ENCODE results near the gene UNC13C.

UNC13C gene

GRCh38 chr15:54119051-54119450, 140.8 kb downstream of the UNC13C start:
- no peak overlapping the region for H3K4me3 ChIP-seq (replicated peaks; ENCODE audit: low read depth, low read length)
- no peaks in the 10 kb centered on the region; the same call in 1 of the 2 replicates for H3K27me3 ChIP-seq (replicated peaks; ENCODE audit: control insufficient read depth, insufficient read depth, low read length)
- H3K36me3 ChIP-seq (ENCODE audit: control insufficient read depth, insufficient read depth, low read length): no peaks in the 10 kb centered on the region
- no peak for TF ChIP-seq CTCF (IDR thresholded peaks at IDR 0.05; ENCODE audit: insufficient read depth, low read length, poor library complexity, severe bottlenecking)
- no peak for DNase-seq (ENCODE audit: extremely low read depth, insufficient read length)

GRCh38 chr15:54120949-54121463, 142.8 kb downstream of the UNC13C start:
- TF ChIP-seq CTCF (IDR thresholded peaks at IDR 0.05; ENCODE audit: insufficient read depth, low read length, poor library complexity, severe bottlenecking): no peak
- H3K27me3 ChIP-seq (replicated peaks; ENCODE audit: control insufficient read depth, insufficient read depth, low read length): no peaks in the 10 kb centered on the region; the same call in 1 of the 2 replicates
- DNase-seq (ENCODE audit: extremely low read depth, insufficient read length): no peak
- H3K36me3 ChIP-seq (ENCODE audit: control insufficient read depth, insufficient read depth, low read length): no peaks in the 10 kb centered on the region
- H3K4me3 ChIP-seq (replicated peaks; ENCODE audit: low read depth, low read length): no peak overlapping the region

DNA sequence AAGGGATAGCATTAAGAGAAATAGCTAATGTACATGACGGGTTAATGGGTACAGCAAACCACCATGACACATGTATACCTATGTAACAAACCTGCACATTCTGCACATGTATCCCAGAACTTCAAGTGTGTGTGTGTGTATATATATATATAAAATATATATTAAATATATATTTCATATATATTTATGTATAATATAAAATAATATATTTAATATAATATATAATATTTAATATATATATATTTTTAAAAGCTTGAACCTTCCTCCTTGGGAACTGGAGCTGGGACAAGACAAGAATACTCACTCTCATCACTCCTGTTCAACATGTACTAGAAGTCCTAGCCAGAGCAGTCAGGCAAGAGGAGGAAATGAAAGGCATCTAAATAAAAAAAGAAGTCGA, 149.3 kb downstream of the UNC13C start:
- Histone ChIP-seq H3K4me3 (replicated peaks; ENCODE audit: low read depth, low read length) (no peak overlapping the region), H3K36me3 (ENCODE audit: control insufficient read depth, insufficient read depth, low read length) (no peaks in the 10 kb centered on the region), H3K27me3 (replicated peaks; ENCODE audit: control insufficient read depth, insufficient read depth, low read length) (no peaks in the 10 kb centered on the region)
- TF ChIP-seq CTCF (IDR thresholded peaks at IDR 0.05; ENCODE audit: insufficient read depth, low read length, poor library complexity, severe bottlenecking): no peak
- no peak for DNase-seq (ENCODE audit: extremely low read depth, insufficient read length)

DNA sequence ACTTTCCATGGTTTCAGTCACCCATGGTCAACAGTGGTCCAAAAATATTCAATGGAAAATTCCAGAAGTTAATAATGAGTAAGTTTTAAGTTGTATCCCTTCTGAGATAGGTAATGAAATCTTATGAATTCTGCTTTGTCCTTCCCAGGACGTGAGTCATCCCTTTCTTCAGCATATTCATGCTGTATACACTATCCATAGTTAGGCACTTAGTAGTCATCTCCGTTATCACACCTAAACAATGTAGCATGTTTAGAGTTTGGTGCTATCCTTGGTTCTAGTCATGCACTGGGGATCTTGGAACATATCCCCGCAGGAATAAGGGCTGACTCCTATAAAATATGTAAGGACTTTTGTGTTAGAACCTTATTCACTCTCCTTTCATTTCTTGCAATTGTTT, 153.2 kb downstream of the UNC13C start:
- no peak overlapping the region for H3K4me3 ChIP-seq (replicated peaks; ENCODE audit: low read depth, low read length)
- no peaks in the 10 kb centered on the region for H3K36me3 ChIP-seq (ENCODE audit: control insufficient read depth, insufficient read depth, low read length)
- H3K27me3 ChIP-seq (replicated peaks; ENCODE audit: control insufficient read depth, insufficient read depth, low read length): no peaks in the 10 kb centered on the region
- no peak for DNase-seq (ENCODE audit: extremely low read depth, insufficient read length)
- TF ChIP-seq CTCF (IDR thresholded peaks at IDR 0.05; ENCODE audit: insufficient read depth, low read length, poor library complexity, severe bottlenecking): no peak

- Histone ChIP-seq H3K4me3 (replicated peaks; ENCODE audit: low read depth, low read length) (no peak overlapping the region), H3K36me3 (ENCODE audit: control insufficient read depth, insufficient read depth, low read length) (no peaks in the 10 kb centered on the region), H3K27me3 (replicated peaks; ENCODE audit: control insufficient read depth, insufficient read depth, low read length) (no peaks in the 10 kb centered on the region)
- no peak for TF ChIP-seq CTCF (IDR thresholded peaks at IDR 0.05; ENCODE audit: insufficient read depth, low read length, poor library complexity, severe bottlenecking)
- DNase-seq (ENCODE audit: extremely low read depth, insufficient read length): no peak
Measured at GRCh38 chr15:54149115-54149531, 170.9 kb downstream of the UNC13C start.

DNA sequence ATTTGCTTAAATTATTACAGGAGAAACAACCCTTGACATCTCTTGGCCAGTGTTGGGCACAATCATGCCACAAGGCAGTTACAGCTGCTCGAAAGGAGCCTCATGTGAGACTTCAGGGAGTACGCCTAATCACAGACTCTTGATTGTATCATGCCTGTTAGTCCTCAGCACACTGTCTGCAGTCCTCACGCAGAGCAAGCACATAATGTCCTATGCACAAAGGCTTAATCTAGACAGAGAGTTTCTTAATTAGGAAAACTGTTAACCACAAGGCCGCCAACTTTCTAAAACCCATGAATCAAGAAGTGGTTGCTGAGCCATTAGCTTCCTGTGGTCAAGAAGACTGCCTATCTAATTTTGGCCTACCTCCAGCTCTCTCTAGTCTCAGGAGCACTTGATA, 172.0 kb downstream of the UNC13C start:
- TF ChIP-seq CTCF (IDR thresholded peaks at IDR 0.05; ENCODE audit: insufficient read depth, low read length, poor library complexity, severe bottlenecking): no peak
- no peak overlapping the region for H3K4me3 ChIP-seq (replicated peaks; ENCODE audit: low read depth, low read length)
- no peaks in the 10 kb centered on the region for H3K27me3 ChIP-seq (replicated peaks; ENCODE audit: control insufficient read depth, insufficient read depth, low read length)
- peak; percentile 2 for DNase-seq (ENCODE audit: extremely low read depth, insufficient read length)
- H3K36me3 ChIP-seq (ENCODE audit: control insufficient read depth, insufficient read depth, low read length): no peaks in the 10 kb centered on the region

All from GM06990 (cell line).